NB4 (cell line): ENCODE data around the gene PDZRN3.

Experiments used
- DNase-seq: peaks from one replicate; pipeline ENCODE4 v3.0.0; 2010; ENCODE audit warnings: low read depth
- H3K4me3 ChIP-seq: one replicate; pipeline ENCODE4 v1.5.1; 2011; ENCODE audit warnings: mild to moderate bottlenecking, low read depth, low read length, moderate library complexity
- CTCF ChIP-seq: IDR thresholded peaks from one replicate; pipeline ENCODE4 v1.5.1; 2012; ENCODE audit warnings: low read depth, low read length
- MAX ChIP-seq: IDR thresholded peaks from 2 replicates; pipeline ENCODE4 v1.6.1; 2011; ENCODE audit warnings: low read depth, low read length
- MYC ChIP-seq: IDR thresholded peaks from 2 replicates; pipeline ENCODE4 v1.6.1; 2011; ENCODE audit warnings: low read depth, low read length
- POLR2A ChIP-seq: IDR thresholded peaks from 2 replicates; pipeline ENCODE4 v1.6.1; 2011; ENCODE audit warnings: mild to moderate bottlenecking; ENCODE audit not compliant: insufficient read length; ENCODE audit errors: extremely low read depth

Gene PDZRN3

GRCh38 chr3:73605861-73606260, 18.9 kb downstream of the PDZRN3 start:
- no peak for DNase-seq
- H3K4me3 ChIP-seq: no peak overlapping the region
- no peak for TF ChIP-seq MYC
- TF ChIP-seq MAX: no peak
- TF ChIP-seq CTCF: no peak
- TF ChIP-seq POLR2A: no peak

GRCh38 chr3:73605412-73605811, 19.3 kb downstream of the PDZRN3 start:
- no peak for DNase-seq
- no peak overlapping the region for H3K4me3 ChIP-seq
- TF ChIP-seq POLR2A: no peak
- no peak for TF ChIP-seq MAX

GRCh38 chr3:73604451-73604850, 20.3 kb downstream of the PDZRN3 start:
- no peak overlapping the region for H3K4me3 ChIP-seq
- TF ChIP-seq CTCF (no peak), MAX (no peak), POLR2A (no peak), MYC (no peak)
- no peak for DNase-seq

- DNase-seq: no peak
- TF ChIP-seq MAX (no peak), CTCF (no peak), MYC (no peak), POLR2A (no peak)
Observed at GRCh38 chr3:73603762-73604171, 21.0 kb downstream of the PDZRN3 start.

GRCh38 chr3:73602170-73602569, 22.6 kb downstream of the PDZRN3 start:
- no peak overlapping the region for H3K4me3 ChIP-seq
- TF ChIP-seq MYC (no peak), MAX (no peak), CTCF (no peak), POLR2A (no peak)
- DNase-seq: no peak

More at GRCh38 chr3:73603762-73604171, 21.0 kb downstream of the PDZRN3 start:
- H3K4me3 ChIP-seq: no peak overlapping the region

GRCh38 chr3:73601481-73601880, 23.3 kb downstream of the PDZRN3 start:
- no peak for DNase-seq
- TF ChIP-seq MYC (no peak), MAX (no peak), CTCF (no peak), POLR2A (no peak)
- no peak overlapping the region for H3K4me3 ChIP-seq
